Hepatocyte (in vitro differentiated cells): ENCODE data around the gene CCDC12. TPM values are rescaled to one million over a fixed set of nuclear protein-coding genes. Genes with fewer than 3 reads are reported as not detected.
A peak's percentile ranks its signal among the peaks of the same experiment; 100 is the strongest.

ENCODE experiments used
- DNase-seq: peaks from one replicate; pipeline ENCODE4 v3.0.0-alpha.2; 2016; ENCODE audit warnings: low spot score
- H2AFZ ChIP-seq: fragments of 200-600 bp; sonication (generic); 2 replicates; pipeline ENCODE4 v1.6.0; 2016; ENCODE audit warnings: antibody characterized with exemption, mild to moderate bottlenecking
- H3K27ac ChIP-seq: fragments of 200-600 bp; sonication (generic); 2 replicates; pipeline ENCODE4 v1.5.1; 2016; ENCODE audit warnings: mild to moderate bottlenecking
- H3K27me3 ChIP-seq: fragments of 200-600 bp; sonication (generic); 2 replicates; pipeline ENCODE4 v1.6.1; 2016
- H3K36me3 ChIP-seq: fragments of 200-600 bp; sonication (generic); replicated peaks from 2 replicates; pipeline ENCODE4 v1.5.1; 2016; ENCODE audit warnings: low read depth; ENCODE audit not compliant: insufficient read depth
- H3K4me1 ChIP-seq: fragments of 200-600 bp; sonication (generic); 2 replicates; pipeline ENCODE4 v1.5.1; 2016; ENCODE audit warnings: mild to moderate bottlenecking, moderate library complexity; ENCODE audit not compliant: insufficient read depth
- H3K4me2 ChIP-seq: fragments of 200-600 bp; sonication (generic); 2 replicates; pipeline ENCODE4 v1.6.0; 2016
- H3K4me3 ChIP-seq: fragments of 200-600 bp; sonication (generic); 2 replicates; pipeline ENCODE4 v1.5.1; 2016; ENCODE audit warnings: mild to moderate bottlenecking
- H3K79me2 ChIP-seq: fragments of 200-600 bp; sonication (generic); 2 replicates; pipeline ENCODE4 v1.6.0; 2017; ENCODE audit warnings: mild to moderate bottlenecking
- H3K9me2 ChIP-seq: fragments of 200-600 bp; sonication (generic); replicated peaks from 2 replicates; pipeline ENCODE4 v1.6.0; 2017; ENCODE audit warnings: mild to moderate bottlenecking; ENCODE audit not compliant: insufficient read depth
- H3K9me3 ChIP-seq: fragments of 200-600 bp; sonication (generic); 2 replicates; pipeline ENCODE4 v1.5.1; 2016; ENCODE audit warnings: low read depth, mild to moderate bottlenecking
- H4K20me1 ChIP-seq: fragments of 200-600 bp; sonication (generic); 2 replicates; pipeline ENCODE4 v1.6.0; 2016; ENCODE audit warnings: mild to moderate bottlenecking; ENCODE audit not compliant: insufficient read depth, poor library complexity, severe bottlenecking
- EZH2 ChIP-seq: fragments of 200-600 bp; sonication (generic); IDR thresholded peaks from 2 replicates; pipeline ENCODE4 v1.6.1; 2016; ENCODE audit warnings: antibody characterized with exemption, mild to moderate bottlenecking, borderline replicate concordance
- EZH2phosphoT487 ChIP-seq: fragments of 200-600 bp; sonication (generic); IDR thresholded peaks from one replicate; pipeline ENCODE4 v1.6.1; 2018; ENCODE audit warnings: antibody characterized with exemption, mild to moderate bottlenecking, low read depth, moderate library complexity; ENCODE audit not compliant: unreplicated experiment, severe bottlenecking
- WGBS: methylation state at CpG from one replicate; pipeline ENCODE4 v1.1.6; 2016; ENCODE audit warnings: low lambda C conversion rate; ENCODE audit errors: missing lambda C conversion rate; 5-methylcytosine and 5-hydroxymethylcytosine counted together
- polyA plus RNA-seq: library from polyadenylated mRNA; unstranded; fragments of >200 nt; fragmentation: Nextera tagmentation; extraction: Ambion mirVana; gene quantifications from 2 replicates; pipeline ENCODE4 v1.2.1, GENCODE V29; 2016
- total RNA-seq: library from RNA; depleted of rRNA; stranded (reverse); fragments of >200 nt; gene quantifications from 2 replicates; pipeline ENCODE4 v1.2.3, GENCODE V29; 2014
- TF ChIP-seq, protein P1 (sequence below): fragments of 200-600 bp; sonication (generic); IDR thresholded peaks from 2 replicates; pipeline ENCODE4 v1.5.1; 2016; ENCODE audit warnings: antibody characterized with exemption, mild to moderate bottlenecking; ENCODE audit not compliant: poor library complexity

Gene CCDC12
- total and polyA plus RNA-seq, 2 experiments from 2014 or later = 41.1 to 78.4 TPM

DNA sequence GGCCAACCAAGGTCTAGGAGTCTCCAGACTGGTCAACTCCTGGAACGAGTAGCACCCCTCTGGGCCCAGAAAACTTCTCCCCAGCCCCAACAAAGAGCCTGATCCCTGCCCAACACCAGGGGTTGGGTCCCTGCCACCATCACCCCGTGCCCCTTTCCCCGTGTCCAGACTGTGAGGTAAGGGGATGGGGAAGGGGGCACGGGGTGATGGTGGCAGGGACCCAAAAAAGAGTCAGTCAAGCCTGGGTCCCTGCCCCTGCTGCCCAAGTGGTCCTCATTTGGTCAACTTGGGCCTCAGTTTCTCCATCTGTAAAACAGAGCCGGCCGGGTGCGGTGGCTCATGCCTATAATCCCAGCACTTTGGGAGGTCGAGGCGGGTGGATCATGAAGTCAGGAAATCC, 1.8 kb upstream of the CCDC12 start:
- H3K4me2 ChIP-seq = peak overlapping the region; percentile 90

DNA sequence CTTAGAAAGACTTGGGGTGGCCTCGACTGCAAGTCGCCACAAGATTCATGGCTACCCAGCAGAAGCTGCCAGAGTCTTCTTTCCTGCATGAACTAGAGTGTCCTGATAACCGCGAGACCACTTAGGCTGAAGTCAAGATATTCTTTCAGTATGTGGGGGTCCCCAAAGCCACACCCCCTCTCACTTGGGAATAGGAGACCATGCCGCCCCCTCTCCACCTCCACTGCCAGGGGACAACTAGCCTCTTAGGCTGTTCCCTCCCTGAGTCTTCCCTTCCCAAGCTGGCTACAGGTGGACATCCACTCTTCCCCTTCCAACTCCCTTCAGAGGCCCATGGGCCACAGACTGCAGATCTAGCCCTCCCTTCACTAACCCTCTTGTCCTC, 1.3 kb upstream of the CCDC12 start:
- H4K20me1 ChIP-seq = peaks cover 11% of the 10 kb centered on the region
- peak overlapping the region; percentile 83 for H3K27ac ChIP-seq
- no peaks in the 10 kb centered on the region for H3K9me2 ChIP-seq
- TF ChIP-seq EZH2phosphoT487 = no peak
- TF ChIP-seq EZH2 = no peak
- TF ChIP-seq, protein P1, sequence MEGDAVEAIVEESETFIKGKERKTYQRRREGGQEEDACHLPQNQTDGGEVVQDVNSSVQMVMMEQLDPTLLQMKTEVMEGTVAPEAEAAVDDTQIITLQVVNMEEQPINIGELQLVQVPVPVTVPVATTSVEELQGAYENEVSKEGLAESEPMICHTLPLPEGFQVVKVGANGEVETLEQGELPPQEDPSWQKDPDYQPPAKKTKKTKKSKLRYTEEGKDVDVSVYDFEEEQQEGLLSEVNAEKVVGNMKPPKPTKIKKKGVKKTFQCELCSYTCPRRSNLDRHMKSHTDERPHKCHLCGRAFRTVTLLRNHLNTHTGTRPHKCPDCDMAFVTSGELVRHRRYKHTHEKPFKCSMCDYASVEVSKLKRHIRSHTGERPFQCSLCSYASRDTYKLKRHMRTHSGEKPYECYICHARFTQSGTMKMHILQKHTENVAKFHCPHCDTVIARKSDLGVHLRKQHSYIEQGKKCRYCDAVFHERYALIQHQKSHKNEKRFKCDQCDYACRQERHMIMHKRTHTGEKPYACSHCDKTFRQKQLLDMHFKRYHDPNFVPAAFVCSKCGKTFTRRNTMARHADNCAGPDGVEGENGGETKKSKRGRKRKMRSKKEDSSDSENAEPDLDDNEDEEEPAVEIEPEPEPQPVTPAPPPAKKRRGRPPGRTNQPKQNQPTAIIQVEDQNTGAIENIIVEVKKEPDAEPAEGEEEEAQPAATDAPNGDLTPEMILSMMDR = no peak
- peaks cover 35% of the 10 kb centered on the region for H3K4me1 ChIP-seq
- no peaks in the 10 kb centered on the region for H3K9me3 ChIP-seq
- peaks cover 64% of the 10 kb centered on the region for H3K79me2 ChIP-seq
- no peaks in the 10 kb centered on the region for H3K27me3 ChIP-seq
- WGBS = 96% methylated on average over 5 of the region's 5 CpGs
- no peaks in the 10 kb centered on the region for H3K36me3 ChIP-seq
- no peak overlapping the region for H2AFZ ChIP-seq
- no peak overlapping the region for H3K4me3 ChIP-seq
- no peak for DNase-seq
- H3K4me2 ChIP-seq = peak overlapping the region; percentile 67

More for the DNA sequence above, 1.8 kb upstream of the CCDC12 start:
- peaks cover 35% of the 10 kb centered on the region for H3K4me1 ChIP-seq
- H3K27ac ChIP-seq = peak overlapping the region; percentile 87
- no peaks in the 10 kb centered on the region for H3K36me3 ChIP-seq
- no peak overlapping the region for H3K4me3 ChIP-seq
- no peaks in the 10 kb centered on the region for H3K27me3 ChIP-seq
- WGBS = 89% methylated on average over 8 of the region's 9 CpGs
- H4K20me1 ChIP-seq = peaks cover 11% of the 10 kb centered on the region
- H3K9me2 ChIP-seq = no peaks in the 10 kb centered on the region
- no peak overlapping the region for H2AFZ ChIP-seq
- no peak for DNase-seq
- peaks cover 65% of the 10 kb centered on the region for H3K79me2 ChIP-seq
- TF ChIP-seq, protein P1 = no peak
- no peak for TF ChIP-seq EZH2phosphoT487
- no peak for TF ChIP-seq EZH2
- no peaks in the 10 kb centered on the region for H3K9me3 ChIP-seq

DNA sequence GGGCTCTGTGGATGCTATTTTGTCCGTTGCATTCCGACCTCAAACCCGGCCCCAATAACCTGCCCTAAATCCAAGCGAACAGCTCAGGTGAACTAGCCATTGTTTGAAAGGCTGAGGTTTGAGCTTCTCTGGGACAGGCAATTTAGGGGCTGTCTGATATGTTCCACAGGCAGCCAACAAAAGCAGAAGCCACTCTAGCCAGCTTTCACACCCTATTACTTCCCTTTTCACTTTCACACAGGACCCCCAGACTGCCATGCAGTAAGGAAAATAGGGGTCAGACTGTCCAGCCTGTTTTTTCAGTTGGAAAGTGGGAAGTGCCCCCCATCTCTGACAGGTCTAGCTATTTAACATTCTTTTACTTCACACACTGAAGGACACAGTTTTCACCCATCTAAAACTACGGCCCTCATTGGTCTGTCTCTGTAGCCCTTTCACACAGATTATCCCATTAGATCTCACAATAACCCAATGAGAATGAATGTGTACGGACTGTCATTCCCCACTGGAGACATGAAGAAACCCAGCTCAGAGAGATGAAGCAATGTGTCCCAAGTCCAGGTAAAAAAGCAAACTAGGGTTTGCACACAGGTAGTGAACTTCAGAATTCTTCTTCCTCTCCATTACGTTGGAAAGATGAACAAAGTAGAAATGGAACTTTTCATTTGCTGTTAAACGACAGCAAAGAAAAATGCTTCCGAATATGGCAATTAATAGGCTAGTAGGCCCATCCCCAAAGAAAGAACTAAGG, 1.9 kb downstream of the CCDC12 start:
- H3K79me2 ChIP-seq = peaks cover 71% of the 10 kb centered on the region
- DNase-seq = no peak
- H3K9me3 ChIP-seq = no peaks in the 10 kb centered on the region
- peak overlapping the region; percentile 76 for H3K4me2 ChIP-seq
- H3K4me3 ChIP-seq = no peak overlapping the region
- H3K27me3 ChIP-seq = no peaks in the 10 kb centered on the region
- H3K36me3 ChIP-seq = no peaks in the 10 kb centered on the region
- H2AFZ ChIP-seq = no peak overlapping the region
- no peaks in the 10 kb centered on the region for H3K9me2 ChIP-seq
- TF ChIP-seq EZH2phosphoT487 (no peak), EZH2 (no peak)
- TF ChIP-seq, protein P1 = no peak
- 83% methylated on average over 9 of the region's 9 CpGs for WGBS
- H3K4me1 ChIP-seq = peaks cover 41% of the 10 kb centered on the region
- H4K20me1 ChIP-seq = peaks cover 36% of the 10 kb centered on the region
- H3K27ac ChIP-seq = peak overlapping the region; percentile 93
